HCT116 (cell line): ENCODE results near the gene DENND2D. TPM values are rescaled to one million over a fixed set of nuclear protein-coding genes. Genes with fewer than 3 reads are reported as not detected.
A peak's percentile ranks its signal among the peaks of the same experiment; 100 is the strongest.

ENCODE experiments used
- ATAC-seq: fragments of 200-7000 bp; cut with Tn5 transposase; 2 replicates; pipeline ENCODE4 v1.9.1; 2020; ENCODE audit warnings: mild to moderate bottlenecking, moderate library complexity
- BruUV-seq: library from RNA; stranded (reverse); fragments of 400-500 nt; replicated peaks from 2 replicates; lab custom pipeline; 2021; lab: Mats Ljungman, UMichigan
- CTCF ChIA-PET: fragments of 300-600 bp; sonication (Branson Sonifier 250); formaldehyde crosslinking; loops from one replicate; lab custom pipeline; 2021; ENCODE audit warnings: antibody characterized with exemption; lab: Charles Lee
- POLR2A ChIA-PET: fragments of 300-600, 350-600 bp; sonication (Branson Sonifier 250); formaldehyde crosslinking; loops from one replicate; lab custom pipeline; 2021; ENCODE audit warnings: antibody characterized with exemption; lab: Charles Lee
- RAD21 ChIA-PET, 2 experiments: fragments of 300-600 bp; sonication (Branson Sonifier 250); formaldehyde crosslinking; loops; one replicate each; lab custom pipeline; 2023; ENCODE audit warnings: low total read pairs in 2 of 2; ENCODE audit not compliant: uncharacterized antibody in 2 of 2, unreplicated experiment in 2 of 2, low non-redundant PET in 1 of 2; lab: Charles Lee
- DNase-seq: peaks from one replicate; pipeline ENCODE4 v3.0.0-alpha.2; 2010; ENCODE audit warnings: low read depth, low spot score
- H2AFZ ChIP-seq: fragments of 200-600 bp; shearing (Covaris generic), sonication (generic); 2 replicates; pipeline ENCODE4 v1.6.1; 2017; ENCODE audit warnings: low read depth, mixed run types, mixed read lengths, antibody characterized with exemption, low read length; ENCODE audit not compliant: poor library complexity, severe bottlenecking
- H3K27ac ChIP-seq: 2 replicates; pipeline ENCODE4 v1.5.1; 2012; ENCODE audit warnings: low read depth, low read length
- H3K27me3 ChIP-seq: fragments of 200-600 bp; sonication (generic); 2 replicates; pipeline ENCODE4 v1.6.1; 2016; ENCODE audit warnings: mixed run types, low read length, mixed read lengths; ENCODE audit not compliant: insufficient read depth
- H3K36me3 ChIP-seq, 2 experiments: fragments of 200-500 bp in 1 of 2; fragments of 200-600 bp in 1 of 2; sonication (Bioruptor generic) in 1 of 2; sonication (generic) in 1 of 2; 2 replicates each; pipeline versions ENCODE4 v1.5.1 to v1.6.1; 2014 to 2016; ENCODE audit warnings: low read length in 2 of 2, inconsistent platforms in 1 of 2, mixed read lengths in 1 of 2, mixed run types in 1 of 2; ENCODE audit not compliant: insufficient read depth in 2 of 2, control insufficient read depth in 1 of 2
- H3K4me1 ChIP-seq, 2 experiments: fragments of 200-600 bp in 1 of 2; sonication (generic) in 1 of 2; 2 replicates each; pipeline versions ENCODE4 v1.5.1 to v1.6.1; 2012 to 2017; ENCODE audit warnings: low read length in 2 of 2, inconsistent platforms in 1 of 2, mild to moderate bottlenecking in 1 of 2, mixed read lengths in 1 of 2, mixed run types in 1 of 2, moderate library complexity in 1 of 2; ENCODE audit not compliant: insufficient read depth in 2 of 2, control insufficient read depth in 1 of 2
- H3K4me2 ChIP-seq: fragments of 200-600 bp; sonication (generic); 2 replicates; pipeline ENCODE4 v1.6.1; 2017; ENCODE audit warnings: mixed run types, low read length, mixed read lengths
- H3K4me3 ChIP-seq, 2 experiments: fragments of 200-600 bp in 1 of 2; sonication (generic) in 1 of 2; replicated peaks in 1 of 2; 2 replicates each; pipeline ENCODE4 v1.5.1; 2011 to 2016; ENCODE audit warnings: low read length in 2 of 2, control low read depth in 1 of 2, low read depth in 1 of 2, mild to moderate bottlenecking in 1 of 2, mixed read lengths in 1 of 2, mixed run types in 1 of 2
- H3K79me2 ChIP-seq: fragments of 200-600 bp; sonication (generic); 2 replicates; pipeline ENCODE4 v1.6.1; 2017; ENCODE audit warnings: mild to moderate bottlenecking, mixed run types, low read length, moderate library complexity, mixed read lengths; ENCODE audit not compliant: insufficient read depth
- H3K9ac ChIP-seq: fragments of 200-600 bp; sonication (generic); 2 replicates; pipeline ENCODE4 v1.6.1; 2016; ENCODE audit warnings: low read length, mixed read lengths
- H3K9me2 ChIP-seq: fragments of 200-600 bp; sonication (generic), shearing (Covaris generic); 2 replicates; pipeline ENCODE4 v1.6.1; 2017; ENCODE audit warnings: mixed run types, mild to moderate bottlenecking, moderate library complexity; ENCODE audit not compliant: insufficient read depth
- H3K9me3 ChIP-seq, 2 experiments: fragments of 200-500 bp in 1 of 2; fragments of 200-600 bp in 1 of 2; sonication (Bioruptor generic) in 1 of 2; sonication (generic) in 1 of 2; 2 replicates each; pipeline ENCODE4 v1.6.1; 2014 to 2017; ENCODE audit warnings: low read length in 2 of 2, mixed read lengths in 2 of 2, inconsistent platforms in 1 of 2, low read depth in 1 of 2, mild to moderate bottlenecking in 1 of 2, mixed run types in 1 of 2, moderate library complexity in 1 of 2; ENCODE audit not compliant: control insufficient read depth in 1 of 2, insufficient read depth in 1 of 2
- H4K20me1 ChIP-seq: fragments of 200-600 bp; sonication (generic), shearing (Covaris generic); 2 replicates; pipeline ENCODE4 v1.6.1; 2017; ENCODE audit warnings: mixed run types, mild to moderate bottlenecking, moderate library complexity; ENCODE audit not compliant: insufficient read depth
- EZH2phosphoT487 ChIP-seq: fragments of 200-600 bp; IDR thresholded peaks from 2 replicates; pipeline ENCODE4 v1.6.1; 2018; ENCODE audit warnings: antibody characterized with exemption, borderline replicate concordance
- FOSL1 ChIP-seq: IDR thresholded peaks from 2 replicates; pipeline ENCODE4 v1.6.1; 2012; ENCODE audit warnings: low read depth
- POLR2A ChIP-seq: IDR thresholded peaks from 2 replicates; pipeline ENCODE4 v1.7.0; 2011; ENCODE audit warnings: borderline replicate concordance; ENCODE audit not compliant: insufficient read depth, insufficient read length; ENCODE audit errors: extremely low read depth
- POLR2AphosphoS5 ChIP-seq: IDR thresholded peaks from 2 replicates; pipeline ENCODE4 v1.6.1; 2011; ENCODE audit warnings: mild to moderate bottlenecking, low read depth, low read length, moderate library complexity
- RAD21 ChIP-seq: IDR thresholded peaks from 2 replicates; pipeline ENCODE4 v1.6.1; 2012; ENCODE audit warnings: low read depth, mild to moderate bottlenecking
- REST ChIP-seq: IDR thresholded peaks from 2 replicates; pipeline ENCODE4 v1.6.1; 2012; ENCODE audit warnings: low read depth
- SIN3A ChIP-seq: IDR thresholded peaks from 2 replicates; pipeline ENCODE4 v1.6.1; 2012; ENCODE audit warnings: low read depth
- SP1 ChIP-seq: IDR thresholded peaks from 2 replicates; pipeline ENCODE4 v1.6.1; 2012; ENCODE audit warnings: low read depth
- YY1 ChIP-seq: IDR thresholded peaks from 2 replicates; pipeline ENCODE4 v1.6.1; 2011; ENCODE audit warnings: low read length, low read depth, moderate library complexity, mild to moderate bottlenecking; ENCODE audit not compliant: insufficient replicate concordance; ENCODE audit errors: extremely low read depth
- ZNF274 ChIP-seq: fragments of 200-500 bp; sonication (Bioruptor generic); IDR thresholded peaks from 2 replicates; pipeline ENCODE4 v1.6.1; 2014; ENCODE audit warnings: mild to moderate bottlenecking, low read depth, low read length, inconsistent platforms
- intact Hi-C: fragments of 100-400 bp; cut with micrococcal nuclease; formaldehyde crosslinking; loops from 2 replicates; pipeline ENCODE4 v1.10.0; 2022
- total RNA-seq: library from RNA; stranded (reverse); gene quantifications from one replicate; pipeline ENCODE4 v1.2.1, GENCODE V29; 2021; ENCODE audit not compliant: unreplicated experiment

DENND2D gene
- total RNA-seq, 1 experiment from 2014 or later, result 31.9 TPM

GRCh38 chr1:111141245-111142220, 58.9 kb downstream of the DENND2D start (continued):
- no peak for TF ChIP-seq POLR2AphosphoS5
- no peak for TF ChIP-seq EZH2phosphoT487
- TF ChIP-seq, all 23 proteins: peak for 0

GRCh38 chr1:111140680-111140967, 59.8 kb downstream of the DENND2D start:
- peak overlapping the region; percentile 83 for H3K9ac ChIP-seq
- TF ChIP-seq POLR2A, result no peak
- no peak for TF ChIP-seq FOSL1
- TF ChIP-seq REST, result no peak
- no peak for TF ChIP-seq POLR2AphosphoS5
- no peak for TF ChIP-seq SIN3A
- no peak for TF ChIP-seq SP1
- no peak for TF ChIP-seq YY1
- no peak for TF ChIP-seq ZNF274
- TF ChIP-seq RAD21, result no peak
- H3K4me3 ChIP-seq, result peak overlapping the region; percentile 93 to 95
- peak overlapping the region; percentile 94 for H3K4me2 ChIP-seq
- CTCF ChIA-PET, result no interaction called here
- H3K4me1 ChIP-seq, result peaks cover 5 to 11% of the 10 kb centered on the region in 2 experiments; a peak in 3 of 4 replicates
- 0 out of 2 replicates have a peak, but pooled peaks cover 4% of the 10 kb centered on the region for H4K20me1 ChIP-seq
- RAD21 ChIA-PET, result no interaction called here
- H3K36me3 ChIP-seq, result peaks cover 4 to 8% of the 10 kb centered on the region in 2 experiments
- no TSS peak for BruUV-seq
- peaks cover 79% of the 10 kb centered on the region for H3K79me2 ChIP-seq
- intact Hi-C loops, result no loop called here
- DNase-seq (no peak), ATAC-seq (no peak)
- no peaks in the 10 kb centered on the region for H3K9me2 ChIP-seq
- peak overlapping the region; percentile 72 for H3K27ac ChIP-seq
- H3K9me3 ChIP-seq, result no peaks in the 10 kb centered on the region
- H2AFZ ChIP-seq, result no peak overlapping the region
- POLR2A ChIA-PET, result no interaction called here
- H3K27me3 ChIP-seq, result no peaks in the 10 kb centered on the region
